H1 (cell line): ENCODE measurements around the gene TRNP1. TPM values are rescaled to one million over a fixed set of nuclear protein-coding genes. Genes with fewer than 3 reads are reported as not detected.
A peak's percentile ranks its signal among the peaks of the same experiment; 100 is the strongest.

ENCODE experiments used
- CTCF ChIA-PET: fragments of 300-600 bp; sonication (Branson Sonifier 250); formaldehyde crosslinking; loops from one replicate; lab custom pipeline; 2021; ENCODE audit not compliant: partially characterized antibody; lab: Charles Lee
- POLR2A ChIA-PET: fragments of 300-600 bp; sonication (Branson Sonifier 250); formaldehyde crosslinking; loops from one replicate; lab custom pipeline; 2021; ENCODE audit warnings: inconsistent platforms; ENCODE audit not compliant: partially characterized antibody; lab: Charles Lee
- DNase-seq, 2 experiments: peaks; one replicate each; pipeline versions ENCODE4 v3.0.0 to v3.0.0-alpha.2; 2010 to 2022; ENCODE audit warnings: low spot score in 2 of 2, low read depth in 1 of 2, mixed read lengths in 1 of 2
- FAIRE-seq: peaks from 2 replicates; lab custom pipeline; 2011; peaks lifted over from hg19 to GRCh38; lab: Jason Lieb, UNC
- H2AFZ ChIP-seq: 2 replicates; pipeline ENCODE4 v1.8.1; 2012; ENCODE audit warnings: low read length, inconsistent platforms
- H2AK5ac ChIP-seq: 2 replicates; pipeline ENCODE4 v1.6.1; 2013; ENCODE audit warnings: low read depth, low read length
- H2BK120ac ChIP-seq: replicated peaks from 2 replicates; pipeline ENCODE3; 2013; ENCODE audit warnings: low read depth, low read length, inconsistent platforms
- H2BK12ac ChIP-seq: 2 replicates; pipeline ENCODE4 v1.6.1; 2013; ENCODE audit warnings: low read depth, low read length
- H2BK15ac ChIP-seq: 2 replicates; pipeline ENCODE4 v1.6.1; 2013; ENCODE audit warnings: low read length
- H2BK20ac ChIP-seq: 2 replicates; pipeline ENCODE4 v1.6.1; 2013; ENCODE audit warnings: low read length
- H2BK5ac ChIP-seq: 2 replicates; pipeline ENCODE4 v1.6.1; 2013; ENCODE audit warnings: low read depth, low read length
- H3K14ac ChIP-seq: 2 replicates; pipeline ENCODE4 v1.6.1; 2013; ENCODE audit warnings: inconsistent platforms; ENCODE audit not compliant: insufficient read length
- H3K18ac ChIP-seq: 2 replicates; pipeline ENCODE4 v1.6.1; 2013; ENCODE audit warnings: low read length; ENCODE audit errors: extremely low read depth
- H3K23ac ChIP-seq: 2 replicates; pipeline ENCODE4 v1.6.1; 2013; ENCODE audit warnings: inconsistent platforms; ENCODE audit not compliant: insufficient read length
- H3K23me2 ChIP-seq: 2 replicates; pipeline ENCODE4 v1.6.1; 2013; ENCODE audit warnings: low read depth, low read length
- H3K27ac ChIP-seq: 2 replicates; pipeline ENCODE4 v1.6.1; 2011; ENCODE audit warnings: low read depth, low read length, inconsistent platforms
- H3K27me3 ChIP-seq, 4 experiments: replicated peaks in 1 of 4; 1 replicate in 1 of 4; 2 replicates in 3 of 4; pipeline versions ENCODE4 v1.6.1 to v1.8.1; 2011 to 2013; ENCODE audit warnings: low read length in 3 of 4, mild to moderate bottlenecking in 3 of 4, inconsistent platforms in 2 of 4, mixed read lengths in 2 of 4, moderate library complexity in 1 of 4; ENCODE audit not compliant: control insufficient read depth in 3 of 4, insufficient read depth in 3 of 4; ENCODE audit errors: extremely low read depth in 1 of 4
- H3K36me3 ChIP-seq, 4 experiments: 2 replicates each; pipeline versions ENCODE4 v1.6.1 to v1.8.1; 2011 to 2013; ENCODE audit warnings: mild to moderate bottlenecking in 4 of 4, low read length in 3 of 4, moderate library complexity in 2 of 4, control low read depth in 1 of 4, inconsistent platforms in 1 of 4; ENCODE audit not compliant: insufficient read depth in 4 of 4, control insufficient read depth in 2 of 4
- H3K4ac ChIP-seq: replicated peaks from 2 replicates; pipeline ENCODE3; 2013; ENCODE audit warnings: low read length, low read depth, mixed read lengths, inconsistent platforms; ENCODE audit not compliant: insufficient read length
- H3K4me1 ChIP-seq, 4 experiments: replicated peaks in 1 of 4; 1 replicate in 1 of 4; 2 replicates in 3 of 4; pipeline versions ENCODE4 v1.6.1 to v1.8.1; 2011 to 2013; ENCODE audit warnings: low read length in 3 of 4, inconsistent platforms in 2 of 4, mixed read lengths in 1 of 4; ENCODE audit not compliant: insufficient read depth in 4 of 4, control insufficient read depth in 3 of 4
- H3K4me2 ChIP-seq, 2 experiments: 2 replicates each; pipeline versions ENCODE4 v1.6.1 to v1.8.1; 2011 to 2013; ENCODE audit warnings: low read depth in 2 of 2, low read length in 2 of 2, control low read depth in 1 of 2, inconsistent platforms in 1 of 2, mild to moderate bottlenecking in 1 of 2; ENCODE audit not compliant: insufficient read depth in 1 of 2
- H3K4me3 ChIP-seq, 4 experiments: fragments of 200-600, 300-600 bp in 1 of 4; sonication (generic), shearing (Covaris generic), sonication (Bioruptor Twin) in 1 of 4; 2 replicates each; pipeline versions ENCODE4 v1.5.1 to v1.8.1; 2011 to 2016; ENCODE audit warnings: low read length in 4 of 4, low read depth in 3 of 4, control low read depth in 2 of 4, inconsistent platforms in 2 of 4, mild to moderate bottlenecking in 2 of 4, mixed read lengths in 1 of 4, moderate library complexity in 1 of 4; ENCODE audit not compliant: insufficient read depth in 2 of 4; ENCODE audit errors: extremely low read depth in 1 of 4
- H3K56ac ChIP-seq: replicated peaks from 2 replicates; pipeline ENCODE3; 2013; ENCODE audit warnings: low read depth, mild to moderate bottlenecking, mixed read lengths, low read length, inconsistent platforms; ENCODE audit not compliant: insufficient read length
- H3K79me1 ChIP-seq: 2 replicates; pipeline ENCODE4 v1.6.1; 2013; ENCODE audit warnings: low read depth, low read length, control low read depth
- H3K79me2 ChIP-seq, 2 experiments: 2 replicates each; pipeline versions ENCODE4 v1.6.1 to v1.8.1; 2012 to 2013; ENCODE audit warnings: low read length in 2 of 2, mild to moderate bottlenecking in 2 of 2, inconsistent platforms in 1 of 2; ENCODE audit not compliant: insufficient read depth in 2 of 2, control insufficient read depth in 1 of 2
- H3K9ac ChIP-seq, 4 experiments: replicated peaks in 1 of 4; 1 replicate in 1 of 4; 2 replicates in 3 of 4; pipeline versions ENCODE4 v1.6.1 to v1.8.1; 2011 to 2013; ENCODE audit warnings: low read depth in 3 of 4, low read length in 3 of 4, control low read depth in 2 of 4, mild to moderate bottlenecking in 2 of 4, moderate library complexity in 2 of 4, inconsistent platforms in 1 of 4; ENCODE audit errors: extremely low read depth in 1 of 4
- H3K9me3 ChIP-seq, 2 experiments: 2 replicates each; pipeline versions ENCODE4 v1.6.1 to v1.8.1; 2012 to 2013; ENCODE audit warnings: mild to moderate bottlenecking in 2 of 2, moderate library complexity in 2 of 2, control low read depth in 1 of 2, inconsistent platforms in 1 of 2, low read depth in 1 of 2, low read length in 1 of 2, mixed read lengths in 1 of 2; ENCODE audit not compliant: insufficient read depth in 2 of 2
- H4K20me1 ChIP-seq, 2 experiments: replicated peaks in 1 of 2; 2 replicates each; pipeline versions ENCODE3 to v1.8.1; 2011 to 2013; ENCODE audit warnings: inconsistent platforms in 2 of 2, low read length in 2 of 2, mild to moderate bottlenecking in 1 of 2; ENCODE audit not compliant: insufficient read depth in 2 of 2, control insufficient read depth in 1 of 2
- H4K5ac ChIP-seq: 2 replicates; pipeline ENCODE4 v1.6.1; 2013; ENCODE audit warnings: low read length, low read depth, mixed read lengths, inconsistent platforms; ENCODE audit not compliant: insufficient read length
- H4K8ac ChIP-seq: 2 replicates; pipeline ENCODE4 v1.8.0; 2013; ENCODE audit warnings: mild to moderate bottlenecking, moderate library complexity, low read length, inconsistent platforms; ENCODE audit not compliant: insufficient read depth; ENCODE audit errors: extremely low read depth
- H4K91ac ChIP-seq: replicated peaks from 2 replicates; pipeline ENCODE3; 2013; ENCODE audit warnings: low read length, mixed read lengths, inconsistent platforms; ENCODE audit not compliant: insufficient read length
- KDM1A ChIP-seq: fragments of 200-600, 300-600 bp; sonication (generic); IDR thresholded peaks from 2 replicates; pipeline ENCODE4 v1.7.1; 2016; ENCODE audit warnings: mild to moderate bottlenecking, low read length, borderline replicate concordance
- NANOG ChIP-seq: IDR thresholded peaks from 2 replicates; pipeline ENCODE4 v1.6.1; 2011; ENCODE audit warnings: low read length, low read depth, mild to moderate bottlenecking, inconsistent platforms; ENCODE audit not compliant: insufficient read depth, poor library complexity, severe bottlenecking
- RFX5 ChIP-seq: IDR thresholded peaks from 2 replicates; pipeline ENCODE4 v1.6.1; 2011; ENCODE audit warnings: low read depth, low read length, improper control_type of control experiment, borderline replicate concordance
- WGBS, 2 experiments: shearing (Covaris generic) in 1 of 2; methylation state at CpG; one replicate each; pipeline versions ENCODE4 v1.1.6 to v1.1.7; 2013 to 2015; ENCODE audit warnings: low lambda C conversion rate in 2 of 2, mixed read lengths in 2 of 2, inconsistent platforms in 1 of 2, low coverage in 1 of 2, missing lambda C conversion rate in 1 of 2; ENCODE audit not compliant: insufficient replicate concordance in 2 of 2, insufficient coverage in 1 of 2, insufficient read length in 1 of 2; ENCODE audit errors: extremely low coverage in 1 of 2, missing lambda C conversion rate in 1 of 2; 5-methylcytosine and 5-hydroxymethylcytosine counted together
- polyA plus RNA-seq, 7 experiments: library from polyadenylated mRNA; depleted of rRNA in 3 of 7; stranded (reverse) in 5 of 7; unstranded in 2 of 7; fragments of >200 nt in 5 of 7; fragments of 200-250 nt in 2 of 7; gene quantifications; 1 replicate in 5 of 7; 2 replicates in 1 of 7; 4 replicates in 1 of 7; pipeline versions ENCODE4 v1.2.1 to v1.2.3, GENCODE V29; 2011 to 2013; ENCODE audit warnings: missing spikeins in 2 of 7, mixed read lengths in 2 of 7
- total RNA-seq: library from RNA; stranded (reverse); fragmentation: NEBNext Ultra II Directional; extraction: Animal tissue kit (Norgen Biotek cat#: 25700); gene quantifications from 2 replicates; pipeline ENCODE4 v1.2.1, GENCODE V29; 2021

Gene TRNP1
- total and polyA plus RNA-seq, 2 of the 8 experiments (the other 6 are each of a cell fraction or from before 2014, with no cell fraction given): 51.7 to 102 TPM

DNA sequence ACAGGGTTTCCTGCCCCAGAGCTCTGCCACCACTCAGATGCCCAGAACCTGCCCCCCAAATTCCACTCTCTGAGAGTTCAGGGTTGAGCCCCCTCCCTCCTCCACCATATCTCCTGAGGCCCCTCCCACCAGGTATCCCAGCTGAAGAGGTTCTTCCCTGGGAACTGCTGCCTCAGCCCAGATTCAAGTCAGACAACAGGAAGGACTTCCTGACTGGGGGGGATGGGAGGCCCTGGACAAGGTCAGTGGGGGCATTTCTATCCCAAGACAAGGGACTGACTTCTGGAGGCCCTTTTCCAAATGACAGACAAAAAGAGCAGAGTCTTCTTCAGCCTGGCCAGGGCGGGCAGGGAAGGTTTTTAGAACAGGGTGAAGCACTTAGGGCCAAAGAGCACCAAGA lies 43.2 kb downstream of the TRNP1 start:
- Histone ChIP-seq H2BK15ac (peak overlapping the region; percentile 25; the same call in 1 of the 2 replicates), H2BK12ac (peak overlapping the region; percentile 55; the same call in 1 of the 2 replicates), H3K14ac (no peak overlapping the region), H4K20me1 (no peaks in the 10 kb centered on the region), H3K23me2 (no peaks in the 10 kb centered on the region; the same call in 1 of the 2 replicates), H3K56ac (no peak overlapping the region), H3K4me3 (no peak overlapping the region), H3K23ac (no peak overlapping the region), H2AFZ (no peak overlapping the region), H2AK5ac (no peak overlapping the region), H3K4me1 (peaks cover 6 to 23% (median 11%) of the 10 kb centered on the region in 4 experiments), H3K36me3 (no peaks in the 10 kb centered on the region), H3K79me2 (no peaks in the 10 kb centered on the region), H4K91ac (no peak overlapping the region), H3K18ac (no peak overlapping the region), H3K9ac (no peak overlapping the region), H2BK5ac (no peak overlapping the region), H3K4me2 (no peak overlapping the region), H3K9me3 (no peaks in the 10 kb centered on the region), H2BK20ac (no peak overlapping the region), H3K27ac (no peak overlapping the region), H3K79me1 (no peaks in the 10 kb centered on the region), H4K8ac (no peak overlapping the region), H3K4ac (no peak overlapping the region), H4K5ac (no peak overlapping the region), H2BK120ac (no peak overlapping the region), H3K27me3 (no peaks in the 10 kb centered on the region)
- ChIA-PET CTCF (interaction anchor here (0.5 to 26.4 kb wide), 7 partner anchors 8 to 195 kb away, joined by 3 to 790 read pairs (median 6); partner anchors contain the start of genes TENT5B and TRNP1), POLR2A (interaction anchor here (1.2 to 58.9 kb wide), 4 partner anchors 8 to 117 kb away, joined by 3 to 1829 read pairs (median 4); partner anchors contain the start of genes TENT5B and TRNP1)
- no peak for DNase-seq
- 83% methylated on average over 1 of the region's 1 CpG; no CpG with 5 or more reads in 1 of the 2 experiments for WGBS, 2 experiments
- no peak for FAIRE-seq
- TF ChIP-seq NANOG: no peak
- peak; percentile 56; the same call in 1 of the 2 replicates for TF ChIP-seq KDM1A
- no peak for TF ChIP-seq RFX5
